DMS153 treated with DMSO at 0.1 percent for 48 hours (cell line): ENCODE data around the gene RAD51B.

Experiments used
- DNase-seq: peaks from one replicate; lab custom pipeline; 2025; ENCODE audit not compliant: unreplicated experiment; lab: John Stamatoyannopoulos, UW

RAD51B gene

DNA sequence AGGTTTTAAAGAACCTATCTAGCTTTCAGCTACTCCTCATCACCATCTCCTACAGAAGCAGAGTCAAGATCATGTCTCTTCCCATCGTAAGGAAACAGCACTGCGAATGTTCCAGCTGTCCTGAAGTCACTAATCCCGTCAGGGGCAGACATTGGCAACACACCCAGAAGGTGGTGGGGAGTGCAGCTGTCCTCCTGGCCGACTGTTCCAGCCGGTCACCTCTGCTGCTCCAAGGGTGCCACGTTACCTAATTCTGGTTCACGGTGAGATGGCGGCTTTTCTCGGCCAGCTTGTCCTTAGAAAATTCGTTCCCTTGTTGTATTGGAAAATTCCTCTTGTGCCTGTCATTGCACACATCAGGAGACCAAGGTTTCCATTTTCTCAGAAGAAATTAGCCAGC is 777.1 kb downstream of the RAD51B start:
- no peak for DNase-seq

DNA sequence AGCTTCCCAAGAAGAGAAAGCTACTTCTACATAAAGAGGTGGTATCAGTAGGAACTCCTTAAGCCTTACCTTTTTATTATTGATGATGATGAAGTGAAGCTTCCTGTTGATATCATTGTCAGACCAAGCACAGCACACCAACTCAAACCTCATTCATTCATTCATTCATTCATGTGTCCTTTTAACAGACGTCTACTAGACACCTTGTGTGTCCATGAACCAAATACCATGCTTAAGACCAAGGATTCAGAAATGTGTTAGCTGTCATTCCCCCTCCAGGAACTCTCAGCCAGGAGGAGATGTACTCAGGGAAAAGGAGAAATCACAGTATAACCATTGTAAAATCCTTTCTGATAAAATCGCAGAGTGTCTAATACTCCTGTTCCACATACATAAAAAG is 778.5 kb downstream of the RAD51B start:
- no peak for DNase-seq

DNA sequence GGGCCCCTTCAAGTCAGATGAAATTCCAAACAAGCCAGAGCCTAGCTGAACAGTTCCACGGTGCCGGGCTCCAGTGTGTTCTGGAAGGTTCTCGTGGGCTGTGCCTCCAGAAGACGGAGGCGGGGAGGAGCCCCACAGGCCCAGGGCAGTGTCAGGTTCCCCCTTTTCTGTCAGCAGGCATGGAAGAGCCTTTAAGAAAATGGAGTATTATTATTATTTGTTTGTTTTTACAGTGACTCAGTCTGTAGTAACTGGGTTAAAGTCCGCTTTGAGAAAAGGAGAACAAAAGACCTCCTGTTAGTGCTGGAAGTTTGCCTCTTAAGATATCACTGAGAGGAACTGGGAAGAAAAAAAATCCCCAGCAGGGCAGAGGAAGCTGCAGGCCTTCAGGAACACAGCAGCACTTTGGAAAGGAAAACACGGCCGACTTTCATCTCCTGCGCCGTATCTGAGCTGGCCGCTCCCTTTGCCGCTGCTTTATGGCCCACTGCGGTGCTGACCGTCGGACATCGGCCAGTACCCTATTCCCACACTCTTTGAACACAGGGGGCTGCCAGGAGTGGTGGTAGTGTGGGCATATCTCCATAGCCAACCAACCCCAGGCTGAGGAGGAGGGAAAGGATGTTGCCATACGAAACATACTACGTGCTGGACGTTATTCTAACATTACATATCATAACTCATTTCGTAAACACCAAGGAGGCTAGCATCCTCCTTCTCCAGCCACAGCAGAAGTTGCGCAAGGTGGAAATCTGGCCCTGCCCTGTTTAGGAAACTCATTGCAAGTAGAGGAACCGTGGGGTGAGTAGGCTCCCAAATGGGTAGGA is 779.3 kb downstream of the RAD51B start:
- no peak for DNase-seq

DNA sequence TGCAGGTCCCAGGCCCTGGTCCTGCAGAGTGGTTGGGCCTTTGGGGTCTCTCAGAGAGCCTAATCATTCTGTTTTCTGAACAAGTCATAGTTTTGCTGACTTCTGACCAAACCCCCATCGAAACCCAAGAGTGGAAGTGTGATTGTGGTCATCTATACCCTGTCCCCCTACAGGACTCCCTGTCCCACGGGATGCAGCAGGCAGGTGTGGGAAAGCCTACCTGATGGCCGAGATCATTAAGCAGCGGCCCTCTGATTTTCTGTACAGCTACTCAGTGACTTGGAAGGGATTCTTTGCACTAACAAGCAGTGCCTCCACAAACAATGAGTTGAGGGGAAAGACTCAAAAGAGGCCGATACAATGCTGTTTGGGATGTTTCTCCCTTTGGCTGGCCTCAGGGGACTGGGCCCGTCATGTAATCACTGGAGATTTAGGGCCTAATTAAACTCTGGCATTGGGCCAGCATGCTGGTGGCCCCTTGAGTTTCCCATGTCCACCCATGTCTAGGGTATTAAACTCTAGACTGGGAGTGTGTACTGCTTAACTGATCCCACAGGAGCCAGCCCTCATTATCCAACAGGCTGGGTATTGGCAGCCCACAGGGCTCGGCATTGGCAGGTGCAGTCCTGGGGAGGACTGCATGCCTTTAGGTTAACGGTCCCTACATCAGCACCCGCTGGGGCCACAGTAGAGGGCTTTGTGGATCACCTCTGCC is 780.5 kb downstream of the RAD51B start:
- no peak for DNase-seq

GRCh38 chr14:68602507-68602906 is 782.9 kb downstream of the RAD51B start:
- DNase-seq: no peak

DNA sequence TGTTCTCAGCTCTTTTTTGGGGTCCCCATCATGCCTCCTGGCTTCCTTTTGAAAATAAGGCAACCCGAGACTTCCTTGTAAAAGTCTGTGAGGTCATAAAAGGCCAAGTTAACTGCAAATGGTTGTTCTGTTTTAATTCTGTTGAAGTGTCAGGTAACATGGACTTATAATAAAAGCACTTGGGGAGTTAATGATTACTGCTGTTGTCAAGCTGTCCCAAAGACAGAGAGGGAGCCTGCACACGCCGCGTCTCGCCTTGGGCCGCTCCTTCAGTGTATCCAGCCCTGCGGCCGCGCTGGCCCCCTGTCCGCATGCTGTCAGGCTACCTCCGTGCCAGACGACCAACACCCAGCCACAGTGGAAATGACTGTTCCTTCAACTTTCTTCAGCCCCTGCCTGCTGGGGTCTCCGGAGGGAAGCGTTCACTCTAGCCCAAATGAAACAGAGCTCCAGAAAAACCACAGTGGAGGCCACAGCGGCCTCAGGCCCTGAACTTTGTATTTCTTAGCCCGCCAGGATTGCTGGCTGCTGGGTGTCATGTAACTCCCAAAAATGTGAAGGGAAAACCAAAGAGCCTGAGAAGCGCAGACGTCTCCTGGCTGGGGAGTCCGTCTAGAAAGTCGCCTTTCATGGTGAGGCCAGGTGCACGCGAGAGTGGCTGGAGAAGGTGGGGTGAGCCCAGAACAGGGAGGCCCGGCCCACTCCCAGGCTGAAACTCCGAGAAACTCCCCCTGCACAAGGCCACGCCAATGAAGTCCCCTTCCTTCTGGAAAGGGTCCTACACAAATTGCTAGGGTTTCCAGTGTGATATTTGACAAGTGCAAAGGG is 784.2 kb downstream of the RAD51B start:
- DNase-seq: no peak

- no peak for DNase-seq
Measured at GRCh38 chr14:68604361-68604730, 784.8 kb downstream of the RAD51B start.

GRCh38 chr14:68604822-68605221 is 785.2 kb downstream of the RAD51B start:
- DNase-seq: no peak

- no peak for DNase-seq
Measured at GRCh38 chr14:68606176-68606575, 786.6 kb downstream of the RAD51B start.

DNA sequence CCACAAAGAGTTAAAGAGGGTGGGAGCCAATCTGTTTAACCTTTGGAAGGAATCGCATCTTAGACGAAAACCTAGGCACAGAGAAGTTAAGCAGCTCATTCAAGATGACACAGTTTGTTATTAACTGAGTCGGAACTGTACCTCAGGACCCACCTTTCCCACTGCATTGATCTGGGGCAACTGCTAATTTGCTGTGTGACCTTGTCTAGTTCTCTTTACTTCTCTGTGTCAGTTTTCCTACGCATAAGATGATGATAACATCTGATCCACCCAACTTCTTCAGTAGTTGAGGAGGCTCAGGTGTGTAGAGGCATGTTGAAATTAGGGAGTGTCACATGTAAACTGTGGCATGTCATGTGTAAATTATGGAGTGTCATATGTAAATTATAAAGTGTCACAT is 787.1 kb downstream of the RAD51B start:
- DNase-seq: no peak

DNA sequence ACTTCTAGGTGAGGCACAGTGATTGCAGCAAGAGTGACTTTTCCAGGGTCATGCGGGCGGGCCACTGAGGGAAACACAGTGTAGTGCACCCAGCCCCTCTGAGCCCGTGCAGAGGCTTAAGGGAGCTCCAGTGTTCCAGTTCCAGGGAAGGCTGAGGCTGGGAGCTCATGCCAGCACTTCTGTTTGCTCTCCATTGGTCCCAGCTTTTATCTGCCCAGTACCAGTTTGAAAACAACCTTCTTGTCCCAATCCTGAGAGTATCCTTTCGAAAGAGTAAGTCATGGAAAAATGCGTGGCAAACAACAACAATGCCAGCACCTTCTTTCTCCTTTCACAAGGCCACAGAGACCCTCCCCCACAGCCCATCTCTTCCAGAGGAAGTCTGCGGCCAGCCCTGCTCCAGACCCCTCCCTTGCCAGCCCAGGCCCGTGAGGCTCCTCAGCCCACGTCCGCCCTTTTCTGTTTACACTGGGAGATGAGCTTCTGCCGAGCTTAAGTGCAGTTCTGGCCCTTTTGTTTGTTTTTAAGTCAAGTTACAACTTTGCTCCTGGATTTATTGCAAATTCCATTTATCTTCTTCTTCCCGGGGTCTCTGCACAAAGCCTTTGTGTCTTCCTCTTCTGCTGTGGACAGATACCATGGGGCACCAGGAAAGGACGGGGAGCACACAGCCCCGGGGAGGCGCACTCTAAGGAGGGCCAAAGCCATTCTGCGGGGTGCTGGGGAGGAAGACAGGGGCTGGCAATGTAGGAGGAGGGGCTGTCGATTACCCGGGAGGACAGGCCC is 787.7 kb downstream of the RAD51B start:
- no peak for DNase-seq

DNA sequence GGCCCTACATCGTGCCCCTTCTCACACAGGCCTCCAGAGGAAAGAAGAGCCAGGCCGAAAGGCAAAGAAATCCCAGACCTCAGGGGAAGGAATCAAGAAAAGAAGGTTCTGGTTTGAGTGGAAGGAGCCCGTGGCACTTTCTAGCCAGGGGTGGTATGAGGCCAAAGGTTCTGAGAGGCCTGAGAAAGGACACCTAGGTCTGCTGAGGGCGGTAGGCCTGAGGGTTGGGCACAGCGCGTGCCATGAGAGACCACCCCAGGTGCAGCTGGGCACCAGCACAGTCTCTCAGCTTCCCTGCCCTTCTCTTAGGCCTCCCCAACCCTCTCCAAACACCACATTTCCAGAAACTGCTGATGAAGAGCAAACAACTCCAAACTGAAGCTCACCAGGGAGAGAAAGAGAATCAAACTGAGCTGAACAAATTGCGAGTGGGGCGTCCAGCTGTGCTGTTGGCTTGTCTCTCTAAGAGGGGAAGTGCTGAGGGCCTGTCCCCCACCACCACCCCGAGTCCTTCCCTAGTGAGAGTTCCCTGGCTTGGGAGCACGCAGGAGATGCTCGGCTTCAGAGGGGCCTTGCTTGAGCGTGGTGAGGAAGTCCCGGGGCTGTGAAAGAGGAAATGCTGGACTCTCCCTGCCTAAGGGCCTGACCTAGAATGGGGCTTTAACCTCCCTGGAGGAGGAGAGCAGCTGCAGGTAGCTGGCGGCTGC is 788.4 kb downstream of the RAD51B start:
- DNase-seq: no peak

GRCh38 chr14:68608574-68608962 is 789.0 kb downstream of the RAD51B start:
- no peak for DNase-seq

GRCh38 chr14:68609012-68609411 is 789.4 kb downstream of the RAD51B start:
- no peak for DNase-seq

DNA sequence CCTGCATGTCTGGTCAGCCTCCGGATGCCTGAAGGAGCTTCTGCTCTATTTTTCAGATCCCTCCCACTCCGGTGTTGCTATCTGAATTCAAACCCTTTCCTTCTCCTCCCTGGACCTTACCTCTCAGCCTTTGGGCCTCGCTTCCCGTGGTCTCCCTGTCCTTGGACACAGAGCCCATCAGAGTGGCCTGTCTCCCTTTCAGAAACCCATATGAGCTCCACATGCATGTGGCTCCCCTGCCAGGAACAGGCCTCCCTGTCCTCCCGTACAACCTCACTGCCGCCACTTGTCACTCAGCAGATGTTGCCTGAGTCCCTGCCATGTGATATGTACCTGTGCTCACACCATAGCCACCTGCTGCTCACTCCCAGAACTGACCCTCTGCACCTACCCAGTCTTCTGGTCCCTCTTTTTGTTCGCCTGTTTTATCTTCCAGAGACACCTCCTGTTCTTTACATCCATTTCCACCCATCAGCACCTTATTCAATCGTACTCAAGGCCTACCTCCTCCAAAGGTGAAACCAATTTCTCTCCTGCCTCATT is 790.7 kb downstream of the RAD51B start:
- DNase-seq: no peak

DNA sequence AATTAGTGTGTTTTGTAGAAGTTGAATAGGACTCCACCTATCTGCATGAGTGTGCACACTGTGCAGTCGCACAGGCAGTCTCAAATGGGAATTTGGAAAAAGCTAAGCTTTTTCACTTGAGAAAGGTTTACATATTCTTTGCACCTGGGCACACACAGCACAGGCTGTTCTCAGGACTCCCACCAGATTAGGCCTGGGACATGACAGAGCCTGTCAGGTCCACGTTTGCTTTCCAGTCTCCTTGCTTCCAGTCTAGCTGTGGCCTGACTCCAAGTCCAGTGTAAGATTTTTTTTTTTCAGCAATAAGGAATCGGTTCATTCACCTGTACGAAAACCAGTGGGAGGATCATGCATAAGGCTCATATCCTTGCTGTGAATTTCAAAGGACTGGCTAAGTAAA is 792.0 kb downstream of the RAD51B start:
- DNase-seq: no peak

DNA sequence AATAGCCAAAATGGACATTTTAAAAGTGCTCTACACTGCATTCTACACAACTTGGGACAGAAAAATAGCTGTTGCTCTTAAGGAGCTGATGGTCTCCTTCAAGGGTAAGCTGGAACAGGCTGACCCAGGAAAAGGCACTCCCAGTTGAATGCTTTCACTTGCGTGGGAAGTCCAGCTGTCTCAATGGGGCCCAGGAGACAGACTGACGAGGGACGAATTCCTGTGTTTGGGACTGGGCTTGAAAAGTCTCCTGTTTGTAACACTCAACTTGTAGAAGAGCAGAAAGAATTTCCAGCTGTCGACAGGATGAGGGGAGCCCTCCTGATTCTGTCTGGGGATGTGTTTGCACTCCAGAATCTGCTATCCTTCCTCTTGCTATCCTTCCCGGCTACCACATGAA is 792.5 kb downstream of the RAD51B start:
- no peak for DNase-seq

GRCh38 chr14:68616221-68616902 is 796.8 kb downstream of the RAD51B start:
- no peak for DNase-seq

DNA sequence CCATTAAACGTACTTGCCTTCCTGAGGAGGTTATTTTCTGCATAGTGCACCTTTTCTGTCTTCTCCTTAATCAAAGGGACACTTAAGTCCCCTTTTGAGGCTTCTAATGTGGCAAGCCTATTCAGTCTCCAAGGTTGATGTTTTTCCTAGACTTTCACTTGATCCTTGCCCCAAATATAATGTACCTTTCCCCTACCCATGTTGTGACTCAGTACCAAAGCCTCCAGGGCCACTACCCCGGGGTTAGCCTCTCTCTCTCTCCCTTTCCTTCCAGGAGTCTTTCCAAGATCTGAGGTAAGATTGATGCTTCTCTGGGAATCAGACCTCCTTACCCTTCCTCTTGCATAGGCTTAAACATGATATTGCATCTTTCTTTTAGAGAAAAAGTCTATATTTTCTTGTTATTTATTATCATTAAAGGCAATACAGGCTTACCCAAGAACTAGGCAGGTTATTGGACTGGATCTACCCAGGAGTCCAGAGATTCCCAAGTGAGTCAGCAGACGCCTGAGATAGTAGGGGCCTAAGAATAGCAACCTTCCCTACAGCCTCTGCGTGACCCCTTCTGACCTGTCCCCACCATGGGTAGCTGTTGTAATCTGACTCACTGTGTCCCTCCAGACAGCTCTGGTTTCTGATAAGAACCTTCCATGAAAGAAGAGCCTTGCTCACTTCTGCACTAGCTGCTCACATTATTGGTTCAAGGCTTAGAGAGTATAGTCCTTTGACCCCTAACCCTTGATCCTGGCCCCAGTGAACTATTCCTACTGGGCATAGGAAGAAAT is 800.4 kb downstream of the RAD51B start:
- no peak for DNase-seq
